HG02798 (cell line): ENCODE results near the gene LIPC.

Source experiments
- ATAC-seq: cut with Tn5 transposase; IDR thresholded peaks from one replicate; pipeline ENCODE4 v1.9.1; 2021; ENCODE audit warnings: mild to moderate bottlenecking; ENCODE audit not compliant: unreplicated experiment, poor library complexity

Gene LIPC

DNA sequence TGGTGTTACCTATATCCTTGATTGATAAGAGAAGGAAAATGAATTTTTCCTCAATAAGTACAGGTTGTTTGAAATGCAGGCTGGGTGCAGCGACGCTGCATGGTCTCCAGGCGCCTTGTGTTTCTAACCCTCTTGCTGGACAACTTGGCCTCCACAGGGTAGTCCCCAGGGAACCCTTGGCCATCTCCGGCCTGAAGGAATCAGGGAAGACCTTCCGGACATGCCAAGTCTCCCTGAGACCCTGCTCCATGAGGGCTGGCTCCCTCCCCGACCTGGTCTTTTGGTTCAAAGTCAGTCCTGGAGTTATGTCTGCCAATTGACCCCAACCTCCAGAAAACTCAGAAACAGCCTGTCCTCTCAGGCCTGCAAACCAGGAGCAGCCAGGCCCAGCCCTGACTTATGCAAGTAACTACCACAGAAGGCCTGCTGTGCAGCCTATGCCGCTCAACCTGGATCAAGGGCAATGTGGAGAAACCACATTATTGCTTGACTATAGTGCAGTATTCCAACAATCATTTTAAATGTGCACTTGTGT is 98.3 kb downstream of the LIPC start:
- ATAC-seq: no peak

DNA sequence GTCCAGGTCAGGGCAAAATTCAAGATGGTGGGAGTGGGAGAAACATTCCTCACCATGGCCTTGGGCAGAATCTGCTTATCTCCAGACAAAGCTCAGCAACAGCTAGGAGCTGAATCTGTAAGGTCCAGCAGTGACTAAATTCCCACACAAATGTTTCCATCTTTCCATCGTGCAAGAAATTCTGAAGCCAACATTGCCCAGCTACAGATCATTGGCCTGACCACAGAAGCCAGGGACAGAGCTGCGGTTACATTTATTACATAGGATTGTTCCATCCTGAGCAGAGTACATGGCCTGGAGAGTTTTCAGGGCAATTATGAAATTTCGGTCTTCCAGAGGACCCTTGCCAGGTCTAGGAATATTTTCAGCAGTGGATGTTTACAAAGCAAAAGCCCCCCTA is 100.3 kb downstream of the LIPC start:
- no peak for ATAC-seq

DNA sequence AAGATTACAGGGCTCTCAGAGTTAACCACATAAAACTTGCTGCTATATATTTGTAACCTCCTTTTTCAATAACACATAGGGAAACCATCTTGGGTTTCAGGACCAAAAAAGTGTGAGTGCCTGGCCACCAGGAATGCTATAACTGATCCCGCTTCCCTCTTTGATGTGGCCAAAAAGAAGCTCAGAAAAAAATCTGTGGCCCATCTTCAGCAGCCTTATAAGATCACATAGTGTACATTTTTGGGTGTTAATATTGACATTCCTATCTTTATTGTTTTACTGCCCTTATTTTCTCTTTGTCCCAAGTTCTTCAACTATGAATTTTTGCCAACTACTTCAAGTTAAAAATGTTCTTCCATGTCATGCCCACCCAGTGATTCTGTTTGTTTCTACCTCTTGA is 102.8 kb downstream of the LIPC start:
- ATAC-seq: no peak

DNA sequence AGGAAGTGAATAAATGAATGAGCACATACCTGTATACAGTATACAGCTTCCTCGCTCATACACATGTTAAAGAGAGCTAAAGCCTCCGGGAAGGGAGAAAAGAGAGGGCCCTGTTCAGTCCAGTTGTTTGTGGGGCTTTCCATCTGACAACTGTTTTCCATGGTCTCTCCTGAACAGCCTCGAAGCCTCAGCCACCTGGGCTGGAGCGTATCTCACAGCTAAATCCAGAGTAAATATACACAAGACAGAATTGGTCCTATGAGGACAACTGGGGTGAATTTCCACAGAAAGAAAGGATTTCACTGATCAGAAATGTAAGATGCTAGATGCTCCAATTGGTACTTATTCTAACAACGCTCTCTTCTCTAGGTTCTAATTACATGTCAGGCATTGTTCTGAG is 103.5 kb downstream of the LIPC start:
- ATAC-seq: no peak

DNA sequence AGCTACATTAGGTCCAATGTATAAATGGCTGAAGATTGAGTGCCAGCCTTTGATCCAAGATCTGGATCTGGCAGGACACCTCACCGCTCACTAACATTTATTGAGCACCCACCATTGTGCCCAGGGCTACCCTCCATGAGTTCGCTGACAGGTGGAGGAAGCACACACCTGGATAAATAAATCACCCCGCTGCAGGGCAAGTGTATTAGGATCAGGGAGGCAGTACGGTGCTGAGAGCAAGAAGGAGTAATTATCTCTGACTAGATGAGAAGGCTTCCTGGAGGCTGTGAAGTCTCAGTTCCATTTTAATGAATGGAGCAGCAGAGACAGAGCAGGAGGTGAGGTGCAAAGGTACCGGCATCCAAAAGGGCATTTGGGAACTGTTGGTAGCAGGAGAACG is 104.1 kb downstream of the LIPC start:
- no peak for ATAC-seq

DNA sequence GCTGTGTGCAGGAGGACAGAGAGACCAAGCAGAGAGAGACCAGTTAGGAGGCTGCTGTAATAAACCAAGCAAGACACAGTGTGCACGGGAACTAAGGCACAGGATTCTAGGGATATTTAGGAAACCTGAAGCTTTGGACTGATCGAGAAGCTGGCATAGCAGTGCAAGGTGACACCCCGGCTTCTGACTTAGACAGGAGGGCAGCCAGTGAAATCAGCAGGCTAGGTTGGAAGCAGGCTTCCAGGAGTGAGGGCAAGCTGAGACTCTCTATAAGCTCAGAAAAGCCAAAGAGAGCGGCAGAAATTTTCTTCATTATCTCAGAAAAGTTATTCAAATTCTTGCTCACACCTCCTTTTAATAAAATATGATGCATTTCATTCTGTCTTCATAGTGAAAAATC is 104.6 kb downstream of the LIPC start:
- ATAC-seq: no peak

DNA sequence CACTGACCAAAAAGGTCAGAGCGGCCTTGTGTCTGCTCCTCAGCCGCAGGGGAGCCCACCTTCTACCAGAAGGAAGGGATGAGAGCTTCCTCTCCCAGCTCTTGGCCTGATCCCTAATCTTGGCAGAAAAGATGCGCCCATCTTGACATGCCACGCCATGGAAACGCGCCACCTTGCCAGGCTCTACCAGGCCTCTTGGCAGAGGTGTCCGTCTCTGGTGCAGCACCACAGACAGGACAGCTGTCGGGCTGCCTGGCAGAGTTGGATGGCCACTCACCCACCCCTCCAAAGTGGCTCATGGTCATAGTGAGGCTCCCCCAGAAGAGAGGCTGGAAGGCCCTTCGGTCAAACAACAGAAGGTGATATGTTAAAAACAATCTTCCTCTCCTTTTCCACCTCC is 105.2 kb downstream of the LIPC start:
- no peak for ATAC-seq

DNA sequence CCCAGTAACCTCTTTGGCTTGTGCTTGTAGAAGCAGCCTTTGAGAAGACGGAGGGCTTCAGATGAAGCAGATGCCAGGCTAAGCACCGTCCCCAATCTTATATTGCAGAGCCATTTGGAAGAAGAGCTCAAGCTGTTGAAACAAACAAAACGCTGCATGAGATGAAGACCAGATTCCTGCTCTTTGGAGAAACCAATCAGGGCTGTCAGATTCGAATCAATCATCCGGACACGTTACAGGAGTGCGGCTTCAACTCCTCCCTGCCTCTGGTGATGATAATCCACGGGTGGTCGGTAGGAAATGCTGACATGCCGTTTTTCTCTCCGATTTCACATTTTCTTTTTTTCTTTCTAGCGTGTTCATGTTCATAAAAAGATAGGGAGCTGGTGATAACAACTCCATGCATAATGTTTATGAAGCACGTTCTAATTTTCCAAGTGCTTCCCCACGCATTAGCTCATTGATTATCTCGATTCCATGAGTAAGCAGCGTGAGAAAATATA is 106.5 kb downstream of the LIPC start:
- ATAC-seq: no peak

DNA sequence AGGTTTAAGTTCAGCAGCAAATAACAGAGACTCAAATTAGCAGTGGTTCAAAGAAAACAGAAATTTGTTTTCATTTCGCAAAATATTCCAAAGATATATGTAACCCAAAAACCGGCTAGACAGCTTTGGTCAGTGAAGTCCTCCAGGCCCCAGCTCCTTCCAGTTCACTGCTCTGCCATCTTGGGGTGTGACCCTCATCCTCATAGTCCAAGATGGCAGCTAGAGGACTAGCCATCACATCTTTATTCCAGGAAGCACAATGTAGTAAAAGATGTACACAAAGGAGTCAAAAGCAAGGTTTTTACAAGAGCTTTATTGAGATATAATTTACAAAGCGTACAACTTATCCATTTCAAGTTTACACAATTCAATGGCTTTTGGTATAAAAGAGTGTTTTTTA is 107.1 kb downstream of the LIPC start:
- no peak for ATAC-seq

DNA sequence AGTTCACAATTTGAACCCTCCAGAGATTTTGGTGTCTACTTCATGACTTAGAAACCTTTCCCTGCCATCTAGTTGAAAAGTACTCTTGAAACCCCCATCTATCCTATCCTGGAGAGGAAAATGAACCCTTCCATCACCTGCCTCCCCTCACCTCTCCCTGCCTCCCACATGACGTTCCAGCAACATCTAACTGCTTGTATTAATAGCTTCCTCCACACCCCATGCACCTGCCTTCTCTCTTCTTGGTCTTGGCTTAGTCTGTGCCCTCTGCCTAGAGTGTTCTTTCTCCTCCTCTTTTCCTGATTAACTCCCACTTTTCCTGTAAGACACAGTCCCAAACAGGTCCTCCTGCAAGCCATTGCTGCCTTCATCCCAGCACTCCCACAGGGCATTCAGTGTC is 107.8 kb downstream of the LIPC start:
- ATAC-seq: no peak

DNA sequence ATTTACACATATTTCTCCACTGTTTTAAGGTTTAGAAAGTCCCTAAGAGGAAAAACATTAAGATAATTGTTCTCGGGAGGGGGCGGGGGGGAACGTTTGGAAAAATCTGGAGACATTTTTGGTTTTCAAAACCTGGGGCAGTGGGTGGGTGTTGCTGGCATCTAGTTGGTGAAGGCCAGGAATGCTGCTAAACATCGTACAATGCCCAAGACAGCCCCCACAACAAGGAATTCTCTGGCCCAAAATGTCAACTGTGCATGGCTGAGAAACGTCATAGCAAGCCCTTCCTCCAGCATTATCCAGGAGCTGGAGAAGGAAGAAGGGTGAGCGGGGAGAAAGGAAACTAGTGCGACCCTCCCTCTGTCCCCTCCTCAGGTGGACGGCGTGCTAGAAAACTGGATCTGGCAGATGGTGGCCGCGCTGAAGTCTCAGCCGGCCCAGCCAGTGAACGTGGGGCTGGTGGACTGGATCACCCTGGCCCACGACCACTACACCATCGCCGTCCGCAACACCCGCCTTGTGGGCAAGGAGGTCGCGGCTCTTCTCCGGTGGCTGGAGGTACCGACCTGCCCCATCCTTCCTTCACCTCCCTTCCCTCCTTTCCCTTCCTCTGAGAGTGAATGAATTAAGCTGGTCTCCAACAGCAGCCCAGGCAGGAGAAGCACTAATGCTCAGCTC is 109.8 kb downstream of the LIPC start:
- no peak for ATAC-seq

DNA sequence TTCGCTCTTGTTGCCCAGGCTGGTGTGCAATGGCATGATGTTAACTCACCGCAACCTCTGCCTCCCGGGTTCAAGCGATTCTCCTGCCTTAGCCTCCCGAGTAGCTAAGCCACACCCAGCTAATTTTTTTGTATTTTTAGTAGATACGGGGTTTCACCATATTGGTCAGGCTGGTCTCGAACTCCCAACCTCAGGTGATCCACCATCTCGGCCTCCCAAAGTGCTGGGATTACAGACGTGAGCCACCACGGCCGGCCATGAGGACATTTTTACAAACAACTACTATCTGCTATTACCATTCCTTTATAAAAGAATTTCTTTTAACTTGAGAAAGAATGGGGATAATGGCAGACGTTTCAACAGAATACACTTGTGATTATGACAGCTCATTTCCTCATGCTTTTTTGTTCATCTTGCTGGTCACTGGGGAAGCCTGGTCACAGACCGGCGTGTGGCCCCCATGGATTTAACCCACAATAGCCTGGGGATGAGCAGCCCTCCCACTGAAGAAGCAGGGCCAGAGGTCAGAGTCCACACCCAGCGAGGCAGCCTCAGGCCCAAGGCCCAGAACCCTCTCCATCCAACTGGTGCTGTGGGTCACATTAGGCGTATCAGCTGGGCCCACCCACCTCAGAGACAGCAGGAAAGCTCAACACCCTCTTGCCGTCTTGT is 112.0 kb downstream of the LIPC start:
- no peak for ATAC-seq

DNA sequence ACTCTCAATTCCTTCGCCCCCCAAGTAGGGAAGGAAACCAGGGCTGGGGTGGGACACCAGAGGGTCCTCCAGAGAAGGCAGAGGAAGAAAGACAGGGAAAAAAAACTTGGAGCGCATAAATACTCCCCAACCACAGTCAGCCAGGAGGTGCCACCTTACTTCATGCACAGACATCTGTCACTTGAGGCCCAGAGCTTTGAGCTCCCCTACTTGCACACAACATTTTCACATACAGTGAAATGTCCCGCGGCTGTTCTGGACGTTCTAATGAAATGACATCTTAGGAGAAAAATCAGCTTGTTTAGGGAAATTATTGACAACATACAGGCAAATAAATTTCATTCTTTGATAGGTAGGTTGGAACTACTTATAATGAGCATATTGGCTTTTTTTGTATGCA is 113.0 kb downstream of the LIPC start:
- ATAC-seq: no peak

DNA sequence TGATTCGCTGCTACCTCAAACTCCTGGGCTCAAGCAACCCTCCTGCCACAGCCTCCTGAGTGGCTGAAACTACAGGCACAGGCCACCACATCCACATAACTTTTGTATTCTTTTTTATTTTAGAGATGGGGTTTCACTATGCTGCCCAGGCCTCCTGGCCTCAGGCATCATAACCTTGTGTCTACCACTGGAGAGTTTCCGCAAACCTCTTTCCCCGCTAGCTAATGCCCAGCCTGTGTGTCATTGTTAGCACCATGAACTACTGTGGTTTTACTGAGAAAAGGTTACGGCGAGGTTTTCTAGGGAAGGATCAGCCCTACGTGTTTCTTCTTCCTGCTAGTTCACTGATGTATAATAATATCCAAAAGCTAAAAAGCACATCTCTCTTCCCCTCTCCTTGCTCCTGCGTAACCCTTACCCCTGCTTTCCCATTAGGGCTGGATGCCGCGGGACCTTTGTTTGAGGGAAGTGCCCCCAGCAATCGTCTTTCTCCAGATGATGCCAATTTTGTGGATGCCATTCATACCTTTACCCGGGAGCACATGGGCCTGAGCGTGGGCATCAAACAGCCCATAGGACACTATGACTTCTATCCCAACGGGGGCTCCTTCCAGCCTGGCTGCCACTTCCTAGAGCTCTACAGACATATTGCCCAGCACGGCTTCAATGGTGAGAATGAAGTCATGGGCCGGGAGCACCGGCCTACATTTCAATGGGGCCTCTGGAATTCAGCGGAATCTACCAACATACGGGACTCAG is 113.7 kb downstream of the LIPC start:
- no peak for ATAC-seq

DNA sequence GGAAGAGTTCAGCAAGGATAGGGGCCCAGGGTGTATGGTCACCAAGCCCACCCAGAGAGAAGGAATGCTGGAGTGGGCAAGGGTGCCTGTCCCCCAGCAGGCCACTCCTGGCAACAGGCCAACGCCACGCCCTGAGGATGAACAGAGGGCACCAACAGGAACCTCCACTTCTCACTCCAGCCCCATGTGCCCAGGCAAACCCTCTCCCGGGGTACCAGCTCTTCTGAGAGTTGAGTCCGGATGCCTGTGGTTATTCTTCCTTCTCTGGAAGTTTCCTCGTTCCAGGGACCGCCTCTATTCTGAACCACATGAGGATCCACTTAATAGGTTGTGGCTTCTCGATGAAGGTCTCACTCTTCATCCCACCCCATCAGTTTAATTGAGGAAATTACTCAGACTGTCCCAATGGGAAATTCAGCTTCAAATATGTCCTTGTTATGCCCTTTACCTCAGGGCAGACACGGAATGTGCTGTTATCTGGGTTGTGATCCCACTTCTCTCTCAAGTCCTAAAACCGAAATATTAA is 114.3 kb downstream of the LIPC start:
- no peak for ATAC-seq

DNA sequence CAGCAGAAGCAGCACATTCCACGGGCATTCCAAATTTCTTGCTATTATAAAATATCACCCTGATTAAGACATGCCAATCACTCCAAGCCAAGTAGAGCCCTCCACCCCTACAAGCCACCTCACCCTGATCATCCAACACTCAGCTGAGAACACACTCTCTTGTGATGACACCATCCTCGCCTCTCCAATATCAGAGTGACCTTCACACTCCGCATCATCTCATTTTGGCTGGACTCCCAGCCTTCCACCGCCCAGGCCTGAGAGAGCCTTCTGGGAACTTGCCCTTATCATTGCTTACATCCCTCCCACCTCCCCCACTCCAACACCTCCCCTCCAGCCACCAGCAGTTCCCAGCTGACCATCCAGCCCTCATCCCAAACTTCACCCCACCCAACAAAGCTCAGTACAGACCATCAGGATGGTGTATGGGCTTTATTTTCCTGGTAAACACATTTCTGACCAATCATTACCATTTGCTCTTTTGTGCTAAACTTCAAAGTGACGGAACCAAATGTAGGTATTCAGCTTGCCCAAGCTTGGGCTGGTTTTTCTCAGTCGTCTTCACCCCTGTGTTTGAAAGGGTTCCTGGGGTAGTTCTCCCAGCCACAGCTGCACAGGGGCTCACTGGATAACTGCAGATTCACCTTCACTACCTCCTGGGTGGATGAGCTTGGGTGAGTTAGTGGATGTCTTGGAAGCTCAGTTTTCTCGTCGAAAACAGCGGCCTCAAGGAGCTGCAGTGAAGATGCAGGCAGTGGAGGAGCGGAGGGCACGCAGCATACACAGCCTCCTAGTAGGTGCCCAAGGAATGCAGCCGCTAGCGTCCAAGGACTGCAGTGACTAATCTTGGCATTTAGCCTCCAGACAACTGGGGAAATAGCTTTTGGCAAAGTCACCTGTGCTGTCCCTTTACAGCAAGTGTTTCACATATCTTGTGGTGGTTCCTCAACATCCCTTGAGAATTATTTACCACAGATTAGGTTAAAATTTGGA is 115.1 kb downstream of the LIPC start:
- no peak for ATAC-seq

DNA sequence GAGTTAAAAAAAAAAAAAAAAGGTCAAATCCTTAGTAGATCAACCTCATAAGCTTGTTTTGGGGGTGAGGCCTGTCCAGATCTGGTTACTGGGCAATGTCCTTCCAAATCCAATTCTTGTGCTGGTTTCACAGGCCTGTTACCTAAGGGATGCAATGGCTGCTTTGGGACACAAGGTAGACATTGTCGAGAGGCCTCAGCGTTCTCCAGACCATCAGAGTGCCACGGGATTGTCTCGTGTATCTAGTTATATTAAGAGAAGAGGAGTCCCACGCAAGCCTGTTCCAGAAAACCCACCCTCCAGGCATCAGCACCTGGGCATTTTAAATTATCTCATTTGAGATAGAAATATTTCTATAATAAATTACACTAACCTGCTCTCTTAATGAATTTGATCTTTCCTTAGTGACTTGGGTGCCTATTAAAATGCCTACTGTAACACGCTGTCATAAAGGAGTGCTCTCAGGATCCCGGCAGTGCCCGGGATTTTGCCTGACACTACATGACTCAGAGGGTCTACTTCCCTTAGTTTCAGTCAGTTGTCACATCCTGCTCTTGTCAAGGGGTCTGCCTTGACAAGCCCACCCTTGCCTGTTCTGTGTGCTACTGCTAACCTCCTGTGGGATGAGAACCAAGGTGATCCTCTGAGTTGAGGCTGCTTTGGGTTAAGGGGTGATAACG is 116.0 kb downstream of the LIPC start:
- no peak for ATAC-seq

DNA sequence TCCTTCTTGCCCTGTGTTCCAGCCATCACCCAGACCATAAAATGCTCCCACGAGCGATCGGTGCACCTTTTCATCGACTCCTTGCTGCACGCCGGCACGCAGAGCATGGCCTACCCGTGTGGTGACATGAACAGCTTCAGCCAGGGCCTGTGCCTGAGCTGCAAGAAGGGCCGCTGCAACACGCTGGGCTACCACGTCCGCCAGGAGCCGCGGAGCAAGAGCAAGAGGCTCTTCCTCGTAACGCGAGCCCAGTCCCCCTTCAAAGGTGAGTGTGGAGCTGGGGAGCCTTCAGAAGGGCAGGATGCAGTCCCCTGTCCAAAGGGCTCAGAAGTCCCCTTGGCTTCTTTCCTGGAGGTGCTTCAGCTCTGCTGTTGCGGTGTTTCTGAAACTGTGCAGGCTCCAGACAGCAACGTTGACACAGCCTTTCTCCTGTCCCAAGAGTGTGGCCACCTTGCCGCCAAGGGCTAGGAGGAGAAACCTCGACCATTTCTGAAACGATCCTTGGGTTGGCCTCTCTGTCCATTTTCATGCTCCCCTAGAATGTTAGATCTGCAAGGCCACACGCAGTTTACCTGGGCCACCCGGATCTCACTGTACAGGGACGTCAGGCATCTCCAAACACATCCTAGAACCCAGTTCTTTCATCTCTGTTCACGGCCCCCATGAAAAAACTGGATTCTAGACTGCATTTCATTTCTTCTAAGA is 116.7 kb downstream of the LIPC start:
- ATAC-seq: no peak
